ENCODE measurements around the gene GPR152. TPM values are rescaled to one million over a fixed set of nuclear protein-coding genes. Genes with fewer than 3 reads are reported as not detected.
"Not testable (repeated sequence)": the region's sequence is repeated elsewhere in the genome, so short reads cannot be mapped to it uniquely, and the experiment has no call there.

The GPR152 gene
- total and polyA plus RNA-seq, 4 experiments from 2014 or later: 0.35 to 1.7 TPM; not detected in 2

DNA sequence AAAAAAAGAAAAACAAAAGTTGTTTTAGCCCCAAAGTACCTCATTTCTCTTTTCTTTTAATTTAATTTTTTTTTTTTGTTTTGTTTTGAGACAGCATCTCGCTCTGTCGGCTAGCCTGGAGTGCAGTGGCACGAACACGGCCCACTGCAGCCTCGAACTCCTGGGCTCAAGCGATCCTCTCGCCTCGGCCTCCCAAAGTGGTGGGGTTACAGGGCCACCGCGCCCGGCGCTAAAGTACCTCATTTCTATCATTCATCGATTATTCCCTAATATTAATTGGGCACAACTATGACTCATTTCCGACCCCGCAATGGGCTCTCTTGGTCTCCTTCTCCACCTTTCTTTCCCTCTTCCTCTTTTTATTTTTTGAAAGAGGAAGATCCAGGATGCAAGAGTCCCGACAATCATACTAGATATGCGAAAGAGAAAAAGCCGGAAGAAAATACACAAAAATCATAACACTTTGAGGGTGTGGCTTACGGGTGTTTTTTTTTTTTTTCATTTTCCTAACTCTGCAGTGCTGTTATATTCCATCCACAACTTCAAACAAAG lies 29.8 kb upstream of the GPR152 start:
- Mint-ChIP-seq H3K27ac (peak overlapping the region; percentile 94 to 100 (median 99)), H3K27me3 (no peaks in the 10 kb centered on the region), H3K4me3 (peak overlapping the region; percentile 95 to 100 (median 98)), H3K4me1 (peaks cover 33 to 51% (median 43%) of the 10 kb centered on the region in 4 donors), H3K36me3 (peaks cover under 1 to 17% of the 10 kb centered on the region in 2 donors), H3K9me3 (no peaks in the 10 kb centered on the region)
- Histone ChIP-seq H3K27ac (ENCODE audit: low read depth, low read length) (peak overlapping the region; percentile 91), H3K4me3 (ENCODE audit: low read length in 2 of 2) (peak overlapping the region; percentile 64 to 78), H3K4me1 (ENCODE audit: insufficient read depth, low read length) (peaks cover 49% of the 10 kb centered on the region), H3K36me3 (ENCODE audit: insufficient read depth, low read length) (no peaks in the 10 kb centered on the region), H3K9me3 (ENCODE audit: control insufficient read depth in 1 of 2, low read length in 2 of 2) (no peaks in the 10 kb centered on the region), H3K27me3 (ENCODE audit: insufficient read depth, low read length) (no peaks in the 10 kb centered on the region)
- no peak for DNase-seq
- ChIA-PET CTCF (ENCODE audit: partially characterized antibody) (interaction anchor here (0.6 to 1.7 kb wide), 12 partner anchors 8 to 91 kb away, joined by 3 to 9 read pairs (median 4); partner anchors contain the start of genes PPP1CA, PTPRCAP, RAD9A and TMEM134), POLR2A (ENCODE audit: partially characterized antibody) (interaction anchor here (0.8 to 16.2 kb wide), 25 partner anchors 9 to 364 kb away, joined by 3 to 279 read pairs (median 8); partner anchors contain the start of genes CDK2AP2, CORO1B, KDM2A and PITPNM1)
- intact Hi-C loops (cut with micrococcal nuclease): loop anchor here (1.0 to 2.0 kb wide), 2 partner anchors 13 to 130 kb away; partner anchors contain the start of genes POLD4 and TMEM134

DNA sequence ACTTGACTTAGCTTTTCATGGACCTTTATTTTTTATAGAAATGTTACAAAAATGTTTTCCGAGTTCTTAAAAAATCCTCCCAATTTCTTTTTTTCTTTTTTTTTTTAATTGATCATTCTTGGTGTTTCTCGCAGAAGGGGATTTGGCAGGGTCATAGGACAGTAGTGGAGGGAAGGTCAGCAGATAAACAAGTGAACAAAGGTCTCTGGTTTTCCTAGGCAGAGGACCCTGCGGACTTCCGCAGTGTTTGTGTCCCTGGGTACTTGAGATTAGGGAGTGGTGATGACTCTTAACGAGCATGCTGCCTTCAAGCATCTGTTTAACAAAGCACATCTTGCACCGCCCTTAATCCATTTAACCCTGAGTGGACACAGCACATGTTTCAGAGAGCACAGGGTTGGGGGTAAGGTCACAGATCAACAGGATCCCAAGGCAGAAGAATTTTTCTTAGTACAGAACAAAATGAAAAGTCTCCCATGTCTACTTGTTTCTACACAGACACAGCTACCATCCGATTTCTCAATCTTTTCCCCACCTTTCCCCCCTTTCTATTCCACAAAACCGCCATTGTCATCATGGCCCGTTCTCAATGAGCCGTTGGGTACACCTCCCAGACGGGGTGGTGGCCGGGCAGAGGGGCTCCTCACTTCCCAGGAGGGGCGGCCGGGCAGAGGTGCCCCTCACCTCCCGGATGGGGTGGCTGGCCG lies 25.0 kb upstream of the GPR152 start:
- H3K4me3 ChIP-seq (ENCODE audit: low read length in 2 of 2); intact Hi-C loops (cut with micrococcal nuclease); H3K4me1 Mint-ChIP-seq; DNase-seq; H3K9me3 ChIP-seq (ENCODE audit: control insufficient read depth in 1 of 2, low read length in 2 of 2); H3K36me3 Mint-ChIP-seq; H3K27me3 Mint-ChIP-seq; H3K27ac ChIP-seq (ENCODE audit: low read depth, low read length); H3K27ac Mint-ChIP-seq; H3K27me3 ChIP-seq (ENCODE audit: insufficient read depth, low read length); H3K36me3 ChIP-seq (ENCODE audit: insufficient read depth, low read length); H3K4me3 Mint-ChIP-seq; H3K4me1 ChIP-seq (ENCODE audit: insufficient read depth, low read length); H3K9me3 Mint-ChIP-seq: not testable (repeated sequence)
- ChIA-PET POLR2A (ENCODE audit: partially characterized antibody) (interaction anchor here (0.6 to 3.1 kb wide), 5 partner anchors 8 to 61 kb away, joined by 3 to 15 read pairs (median 3); partner anchors contain the start of genes PTPRCAP and TMEM134), CTCF (ENCODE audit: partially characterized antibody) (interaction anchor here (1.3 to 1.6 kb wide), 2 partner anchors 87 to 94 kb away, joined by 3 to 4 read pairs; no protein-coding TSS in a partner anchor)

DNA sequence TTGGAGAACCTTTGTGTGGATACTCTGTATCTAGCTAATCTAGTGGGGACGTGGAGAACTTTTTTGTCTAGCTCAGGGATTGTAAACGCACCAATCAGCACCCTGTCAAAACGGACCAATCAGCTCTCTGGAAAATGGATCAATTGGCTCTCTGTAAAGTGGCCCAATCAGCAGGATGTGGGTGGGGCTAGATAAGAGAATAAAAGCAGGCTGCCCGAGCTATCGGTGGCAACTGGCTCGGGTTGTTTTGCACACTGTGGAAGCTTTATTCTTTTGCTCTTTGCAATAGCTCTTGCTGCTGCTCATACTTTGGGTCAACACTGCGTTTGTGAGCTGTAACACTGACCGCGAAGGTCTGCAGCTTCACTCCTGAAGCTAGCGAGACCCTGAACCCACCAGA lies 24.2 kb upstream of the GPR152 start:
- H3K27me3 Mint-ChIP-seq; H3K4me3 Mint-ChIP-seq; intact Hi-C loops (cut with micrococcal nuclease); H3K4me3 ChIP-seq (ENCODE audit: low read length in 2 of 2); H3K4me1 ChIP-seq (ENCODE audit: insufficient read depth, low read length); H3K36me3 ChIP-seq (ENCODE audit: insufficient read depth, low read length); H3K27ac Mint-ChIP-seq; H3K9me3 ChIP-seq (ENCODE audit: control insufficient read depth in 1 of 2, low read length in 2 of 2); DNase-seq; H3K4me1 Mint-ChIP-seq; H3K36me3 Mint-ChIP-seq; H3K9me3 Mint-ChIP-seq; H3K27ac ChIP-seq (ENCODE audit: low read depth, low read length); H3K27me3 ChIP-seq (ENCODE audit: insufficient read depth, low read length): not testable (repeated sequence)
- POLR2A ChIA-PET (ENCODE audit: partially characterized antibody): interaction anchor here (0.6 to 3.1 kb wide), 4 partner anchors 8 to 39 kb away, joined by 3 to 15 read pairs (median 6); partner anchors contain the start of genes PTPRCAP and TMEM134
- CTCF ChIA-PET (ENCODE audit: partially characterized antibody): interaction anchor here (0.8 to 1.7 kb wide), 5 partner anchors 12 to 131 kb away, joined by 3 to 4 read pairs (median 3); partner anchors contain the start of gene RPS6KB2

DNA sequence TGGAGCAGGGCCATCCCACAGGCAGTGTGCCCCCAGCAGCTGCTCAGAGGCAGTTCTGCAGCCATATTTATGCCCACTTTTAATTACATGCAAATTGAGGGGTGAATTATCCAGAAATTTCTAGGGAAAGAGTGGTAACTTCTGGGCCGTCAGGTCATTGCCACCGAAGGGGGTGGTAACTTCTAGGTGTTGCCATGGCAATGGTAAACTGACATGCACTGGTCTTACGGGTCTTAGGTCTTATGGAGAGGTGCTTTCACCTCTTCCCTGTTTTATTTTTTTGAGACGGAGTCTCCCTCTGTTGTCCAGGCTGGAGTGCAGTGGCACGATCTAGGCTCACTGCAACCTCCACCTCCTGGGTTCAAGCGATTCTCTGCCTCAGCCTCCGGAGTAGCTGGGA lies 20.4 kb upstream of the GPR152 start:
- Mint-ChIP-seq H3K27me3 (no peaks in the 10 kb centered on the region), H3K4me1 (peaks cover 7 to 15% (median 8%) of the 10 kb centered on the region in 4 donors), H3K4me3 (no peak overlapping the region), H3K9me3 (no peaks in the 10 kb centered on the region), H3K36me3 (no peaks in the 10 kb centered on the region), H3K27ac (no peak overlapping the region)
- ChIA-PET CTCF (ENCODE audit: partially characterized antibody) (interaction anchor here (0.8 kb wide), 1 partner anchor 70 kb away, joined by 3 read pairs; no protein-coding TSS in a partner anchor), POLR2A (ENCODE audit: partially characterized antibody) (interaction anchor here (1.0 to 1.8 kb wide), 3 partner anchors 11 to 91 kb away, joined by 3 to 7 read pairs (median 5); partner anchors contain the start of gene AIP)
- no peaks in the 10 kb centered on the region for H3K36me3 ChIP-seq (ENCODE audit: insufficient read depth, low read length)
- no peaks in the 10 kb centered on the region for H3K9me3 ChIP-seq (ENCODE audit: control insufficient read depth in 1 of 2, low read length in 2 of 2)
- H3K4me1 ChIP-seq (ENCODE audit: insufficient read depth, low read length): peaks cover 14% of the 10 kb centered on the region
- intact Hi-C loops (cut with micrococcal nuclease): no loop called here
- H3K27me3 ChIP-seq (ENCODE audit: insufficient read depth, low read length): no peaks in the 10 kb centered on the region
- no peak overlapping the region for H3K4me3 ChIP-seq (ENCODE audit: low read length in 2 of 2)
- no peak overlapping the region for H3K27ac ChIP-seq (ENCODE audit: low read depth, low read length)
- DNase-seq: no peak

DNA sequence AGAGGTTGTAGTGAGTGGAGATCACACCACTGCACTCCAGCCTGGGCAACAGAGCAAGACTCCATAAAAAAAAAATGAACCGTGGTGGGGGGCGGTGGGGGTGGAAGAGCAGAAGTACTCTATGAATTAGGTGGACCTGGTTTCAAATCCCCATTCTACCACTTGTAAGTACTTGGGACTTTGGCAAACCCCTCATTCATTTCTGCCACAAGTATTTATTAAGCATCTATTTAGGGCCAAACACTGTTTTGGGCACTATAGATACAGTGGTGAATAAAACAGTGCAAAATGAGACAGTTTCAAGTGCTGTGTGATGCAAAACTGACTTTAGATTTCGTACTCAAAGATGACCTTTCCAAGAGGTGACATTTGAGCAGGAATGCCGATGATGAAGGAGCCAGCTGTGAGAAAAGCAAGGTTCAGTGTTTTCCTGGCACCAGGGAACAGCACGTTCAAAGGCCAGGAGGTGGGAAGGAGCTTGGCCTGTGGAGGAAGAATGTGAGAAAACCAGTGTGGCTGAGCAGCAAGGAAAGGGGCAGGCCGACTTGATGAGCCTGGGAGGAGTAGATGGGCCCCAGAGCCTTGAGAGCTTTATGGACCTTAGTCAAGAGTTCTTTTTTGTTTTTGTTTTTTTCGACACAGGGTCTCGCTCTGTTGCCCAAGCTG lies 17.9 kb upstream of the GPR152 start:
- no peaks in the 10 kb centered on the region for H3K9me3 ChIP-seq (ENCODE audit: control insufficient read depth in 1 of 2, low read length in 2 of 2)
- Mint-ChIP-seq H3K27me3 (no peaks in the 10 kb centered on the region), H3K27ac (peak overlapping the region in 5 of 7 donors; percentile 29 to 92 (median 50)), H3K9me3 (no peaks in the 10 kb centered on the region), H3K4me1 (peaks cover 12 to 29% (median 19%) of the 10 kb centered on the region in 4 donors), H3K36me3 (peaks cover 0 to 2% of the 10 kb centered on the region in 2 donors), H3K4me3 (peak overlapping the region in 2 of 8 donors; percentile 41 to 60)
- intact Hi-C loops (cut with micrococcal nuclease): no loop called here
- H3K4me1 ChIP-seq (ENCODE audit: insufficient read depth, low read length): peaks cover 37% of the 10 kb centered on the region
- ChIA-PET POLR2A (ENCODE audit: partially characterized antibody) (interaction anchor here (1.1 to 30.4 kb wide), 6 partner anchors 15 to 79 kb away, joined by 4 to 900 read pairs (median 108); partner anchors contain the start of genes AIP, CDK2AP2, CORO1B and PPP1CA), CTCF (ENCODE audit: partially characterized antibody) (interaction anchor here (0.7 to 2.7 kb wide), 6 partner anchors 12 to 69 kb away, joined by 3 to 19 read pairs (median 4); partner anchors contain the start of genes AIP, PITPNM1, PPP1CA and RPS6KB2)
- DNase-seq: no peak
- H3K36me3 ChIP-seq (ENCODE audit: insufficient read depth, low read length): no peaks in the 10 kb centered on the region
- no peaks in the 10 kb centered on the region for H3K27me3 ChIP-seq (ENCODE audit: insufficient read depth, low read length)
- H3K27ac ChIP-seq (ENCODE audit: low read depth, low read length): no peak overlapping the region
- H3K4me3 ChIP-seq (ENCODE audit: low read length in 2 of 2): no peak overlapping the region

DNA sequence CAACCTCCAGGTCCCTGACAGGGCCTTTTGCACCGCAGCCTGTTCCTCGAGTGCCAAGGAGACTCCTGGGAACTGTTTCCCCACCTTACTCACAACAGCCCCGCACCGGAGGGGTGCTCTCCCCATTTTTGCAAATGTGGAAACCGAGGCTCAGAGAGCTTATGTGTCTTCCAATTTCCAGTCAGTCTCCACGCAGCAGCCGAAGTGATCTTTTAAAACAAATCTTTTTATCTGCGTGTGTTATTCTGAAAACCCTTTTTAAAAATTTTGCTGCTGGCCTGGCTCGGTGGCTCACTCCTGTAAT lies 16.9 kb upstream of the GPR152 start:
- Histone ChIP-seq H3K36me3 (ENCODE audit: insufficient read depth, low read length) (no peaks in the 10 kb centered on the region), H3K9me3 (ENCODE audit: control insufficient read depth in 1 of 2, low read length in 2 of 2) (no peaks in the 10 kb centered on the region), H3K27ac (ENCODE audit: low read depth, low read length) (peak overlapping the region; percentile 81), H3K27me3 (ENCODE audit: insufficient read depth, low read length) (no peaks in the 10 kb centered on the region), H3K4me1 (ENCODE audit: insufficient read depth, low read length) (peaks cover 42% of the 10 kb centered on the region), H3K4me3 (ENCODE audit: low read length in 2 of 2) (peak overlapping the region; percentile 78 to 79)
- ChIA-PET CTCF (ENCODE audit: partially characterized antibody) (interaction anchor here (0.8 to 2.7 kb wide), 9 partner anchors 10 to 68 kb away, joined by 3 to 19 read pairs (median 4); partner anchors contain the start of genes AIP, PPP1CA and TBC1D10C), POLR2A (ENCODE audit: partially characterized antibody) (interaction anchor here (0.9 to 30.4 kb wide), 15 partner anchors 12 to 229 kb away, joined by 4 to 900 read pairs (median 20); partner anchors contain the start of genes AIP, CDK2AP2, CORO1B and PITPNM1)
- intact Hi-C loops (cut with micrococcal nuclease): loop anchor here (1.0 to 2.0 kb wide), 9 partner anchors 13 to 80 kb away; partner anchors contain the start of genes CORO1B, PPP1CA, PTPRCAP and RPS6KB2
- Mint-ChIP-seq H3K4me3 (peak overlapping the region; percentile 76 to 92 (median 84)), H3K27me3 (no peaks in the 10 kb centered on the region), H3K4me1 (peaks cover 16 to 34% (median 26%) of the 10 kb centered on the region in 4 donors), H3K9me3 (no peaks in the 10 kb centered on the region), H3K27ac (peak overlapping the region; percentile 21 to 92 (median 87)), H3K36me3 (peaks cover 0 to 7% of the 10 kb centered on the region in 2 donors)
- no peak for DNase-seq

Data from CD4-positive, alpha-beta memory T cell (primary cell).